PC-9 (cell line): ENCODE data around the gene AUH. TPM values are rescaled to one million over a fixed set of nuclear protein-coding genes. Genes with fewer than 3 reads are reported as not detected.

Experiments used
- BruUV-seq: library from RNA; stranded (reverse); fragments of 400-500 nt; replicated peaks from 2 replicates; lab custom pipeline; 2021; lab: Mats Ljungman, UMichigan
- CTCF ChIA-PET: fragments of 300-600 bp; sonication (Branson Sonifier 250); formaldehyde crosslinking; loops from one replicate; lab custom pipeline; 2022; ENCODE audit warnings: antibody characterized with exemption; lab: Charles Lee
- POLR2A ChIA-PET: fragments of 300-600 bp; sonication (Branson Sonifier 250); formaldehyde crosslinking; loops from one replicate; lab custom pipeline; 2022; ENCODE audit warnings: antibody characterized with exemption; ENCODE audit not compliant: unreplicated experiment; lab: Charles Lee
- DNase-seq, 2 experiments: peaks; one replicate each; pipeline versions ENCODE4 v3.0.0 to v3.0.0-alpha.2; 2015 to 2022; ENCODE audit warnings: mixed read lengths in 1 of 2
- H2AFZ ChIP-seq: fragments of 200-600 bp; sonication (generic); 2 replicates; pipeline ENCODE4 v1.8.1; 2017; ENCODE audit warnings: antibody characterized with exemption
- H3F3A ChIP-seq: fragments of 200-600 bp; sonication (generic); 2 replicates; pipeline ENCODE4 v1.8.1; 2017; ENCODE audit warnings: antibody characterized with exemption, mild to moderate bottlenecking, low read depth; ENCODE audit not compliant: insufficient read depth
- H3K27ac ChIP-seq: fragments of 200-600 bp; sonication (generic); 2 replicates; pipeline ENCODE4 v1.6.1; 2016; ENCODE audit warnings: mixed run types
- H3K27me3 ChIP-seq: fragments of 200-600 bp; sonication (generic); 2 replicates; pipeline ENCODE4 v1.6.1; 2016; ENCODE audit warnings: low read depth, mixed run types; ENCODE audit not compliant: insufficient read depth
- H3K36me3 ChIP-seq: fragments of 200-600 bp; sonication (generic); 2 replicates; pipeline ENCODE4 v1.6.1; 2016; ENCODE audit warnings: low read depth, mixed run types
- H3K4me1 ChIP-seq: fragments of 200-600 bp; sonication (generic); replicated peaks from 2 replicates; pipeline ENCODE4 v1.6.1; 2016; ENCODE audit warnings: mixed run types; ENCODE audit not compliant: insufficient read depth
- H3K4me2 ChIP-seq: fragments of 200-600 bp; sonication (generic); 2 replicates; pipeline ENCODE4 v1.6.1; 2017; ENCODE audit warnings: mixed run types
- H3K4me3 ChIP-seq: fragments of 200-600 bp; sonication (generic); 2 replicates; pipeline ENCODE4 v1.6.1; 2016; ENCODE audit warnings: mixed run types
- H3K79me2 ChIP-seq: fragments of 200-600 bp; sonication (generic); 2 replicates; pipeline ENCODE4 v1.6.1; 2017; ENCODE audit warnings: low read depth, mixed run types
- H3K9me2 ChIP-seq: fragments of 200-600 bp; sonication (generic); 2 replicates; pipeline ENCODE4 v1.8.1; 2017; ENCODE audit warnings: mild to moderate bottlenecking; ENCODE audit not compliant: insufficient read depth
- H3K9me3 ChIP-seq: fragments of 200-600 bp; sonication (generic); 2 replicates; pipeline ENCODE4 v1.8.1; 2016; ENCODE audit warnings: low read depth; ENCODE audit not compliant: insufficient read depth
- H4K20me1 ChIP-seq: fragments of 200-600 bp; sonication (generic); 2 replicates; pipeline ENCODE4 v1.8.1; 2017; ENCODE audit not compliant: insufficient read depth
- EZH2 ChIP-seq: fragments of 200-600 bp; sonication (generic); IDR thresholded peaks from 2 replicates; pipeline ENCODE4 v1.8.0; 2017; ENCODE audit warnings: antibody characterized with exemption, low read depth
- intact Hi-C: fragments of 100-400 bp; cut with micrococcal nuclease; formaldehyde crosslinking; loops from one replicate; pipeline ENCODE4 v1.10.0; 2022; ENCODE audit not compliant: unreplicated experiment
- total RNA-seq: library from RNA; stranded (reverse); gene quantifications from 2 replicates; pipeline ENCODE4 v1.2.3, GENCODE V29; 2021
- TF ChIP-seq, protein P1 (sequence below): fragments of 200-600 bp; sonication (generic); conservative IDR thresholded peaks from 2 replicates; pipeline ENCODE4 v1.6.1; 2017; ENCODE audit warnings: mixed run types, antibody characterized with exemption, mild to moderate bottlenecking, moderate library complexity

Gene AUH
- total RNA-seq, 1 experiment from 2014 or later: 24.9 TPM

DNA sequence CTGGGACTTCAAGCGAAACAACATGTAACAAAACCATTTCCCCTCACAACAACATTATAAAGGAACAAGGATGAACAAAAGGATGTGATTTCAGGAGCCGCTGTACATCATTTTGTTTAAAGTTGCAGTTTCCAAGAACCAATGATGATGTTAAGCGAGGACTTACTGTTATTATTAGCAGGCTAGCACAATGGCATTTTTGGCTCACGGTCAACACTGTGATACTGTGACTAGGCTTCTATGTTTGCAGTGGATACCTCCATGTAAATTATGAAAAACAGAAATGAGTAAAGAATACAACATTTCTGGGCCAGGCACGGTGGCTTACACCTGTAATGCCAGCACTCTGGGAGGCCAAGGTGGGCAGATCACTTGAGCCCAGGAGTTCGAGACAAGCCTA lies 113.0 kb downstream of the AUH start:
- CTCF ChIA-PET: no interaction called here
- intact Hi-C loops: no loop called here
- H3F3A ChIP-seq: peaks cover 4% of the 10 kb centered on the region; the same call in 1 of the 2 replicates

DNA sequence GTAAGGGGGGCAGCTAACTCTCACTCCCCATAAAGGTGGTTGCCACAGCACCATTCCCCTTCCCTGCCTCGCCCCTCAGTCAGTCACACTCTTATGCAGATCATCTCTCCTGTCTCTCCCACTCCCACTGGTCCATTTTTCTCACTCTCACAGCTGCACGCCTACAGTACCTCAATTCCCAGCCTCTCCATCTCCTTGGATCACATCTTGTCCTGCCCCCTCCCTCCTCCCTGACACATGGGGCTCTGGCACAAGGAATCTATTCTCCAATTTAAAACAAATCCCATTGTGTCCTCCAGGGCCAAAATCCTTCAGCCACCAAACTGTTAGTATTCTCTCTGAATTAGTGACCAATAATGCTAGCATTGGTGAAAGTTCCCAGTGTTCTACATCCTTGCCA lies 114.4 kb downstream of the AUH start:
- Histone ChIP-seq H3K9me3 (no peaks in the 10 kb centered on the region), H3K27me3 (no peaks in the 10 kb centered on the region), H2AFZ (no peak overlapping the region), H3K4me2 (no peak overlapping the region), H3K4me1 (peaks cover 15% of the 10 kb centered on the region), H3K4me3 (no peak overlapping the region), H4K20me1 (no peaks in the 10 kb centered on the region), H3K9me2 (no peaks in the 10 kb centered on the region), H3K36me3 (no peaks in the 10 kb centered on the region), H3F3A (peaks cover 4% of the 10 kb centered on the region; the same call in 1 of the 2 replicates), H3K27ac (no peak overlapping the region), H3K79me2 (no peaks in the 10 kb centered on the region)
- DNase-seq: no peak
- no TSS peak for BruUV-seq
- ChIA-PET CTCF (no interaction called here), POLR2A (no interaction called here)
- intact Hi-C loops: no loop called here
- TF ChIP-seq EZH2: no peak
- TF ChIP-seq, protein P1, sequence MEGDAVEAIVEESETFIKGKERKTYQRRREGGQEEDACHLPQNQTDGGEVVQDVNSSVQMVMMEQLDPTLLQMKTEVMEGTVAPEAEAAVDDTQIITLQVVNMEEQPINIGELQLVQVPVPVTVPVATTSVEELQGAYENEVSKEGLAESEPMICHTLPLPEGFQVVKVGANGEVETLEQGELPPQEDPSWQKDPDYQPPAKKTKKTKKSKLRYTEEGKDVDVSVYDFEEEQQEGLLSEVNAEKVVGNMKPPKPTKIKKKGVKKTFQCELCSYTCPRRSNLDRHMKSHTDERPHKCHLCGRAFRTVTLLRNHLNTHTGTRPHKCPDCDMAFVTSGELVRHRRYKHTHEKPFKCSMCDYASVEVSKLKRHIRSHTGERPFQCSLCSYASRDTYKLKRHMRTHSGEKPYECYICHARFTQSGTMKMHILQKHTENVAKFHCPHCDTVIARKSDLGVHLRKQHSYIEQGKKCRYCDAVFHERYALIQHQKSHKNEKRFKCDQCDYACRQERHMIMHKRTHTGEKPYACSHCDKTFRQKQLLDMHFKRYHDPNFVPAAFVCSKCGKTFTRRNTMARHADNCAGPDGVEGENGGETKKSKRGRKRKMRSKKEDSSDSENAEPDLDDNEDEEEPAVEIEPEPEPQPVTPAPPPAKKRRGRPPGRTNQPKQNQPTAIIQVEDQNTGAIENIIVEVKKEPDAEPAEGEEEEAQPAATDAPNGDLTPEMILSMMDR: no peak

More for the DNA sequence above, 113.0 kb downstream of the AUH start:
- Histone ChIP-seq H3K36me3 (no peaks in the 10 kb centered on the region), H3K79me2 (no peaks in the 10 kb centered on the region), H3K4me2 (no peak overlapping the region), H3K4me3 (no peak overlapping the region), H3K9me2 (no peaks in the 10 kb centered on the region), H3K4me1 (peaks cover 15% of the 10 kb centered on the region), H3K9me3 (no peaks in the 10 kb centered on the region), H3K27me3 (no peaks in the 10 kb centered on the region), H2AFZ (no peak overlapping the region), H3K27ac (no peak overlapping the region), H4K20me1 (no peaks in the 10 kb centered on the region)
- POLR2A ChIA-PET: no interaction called here
- BruUV-seq: no TSS peak
- DNase-seq: no peak
- TF ChIP-seq EZH2: no peak

DNA sequence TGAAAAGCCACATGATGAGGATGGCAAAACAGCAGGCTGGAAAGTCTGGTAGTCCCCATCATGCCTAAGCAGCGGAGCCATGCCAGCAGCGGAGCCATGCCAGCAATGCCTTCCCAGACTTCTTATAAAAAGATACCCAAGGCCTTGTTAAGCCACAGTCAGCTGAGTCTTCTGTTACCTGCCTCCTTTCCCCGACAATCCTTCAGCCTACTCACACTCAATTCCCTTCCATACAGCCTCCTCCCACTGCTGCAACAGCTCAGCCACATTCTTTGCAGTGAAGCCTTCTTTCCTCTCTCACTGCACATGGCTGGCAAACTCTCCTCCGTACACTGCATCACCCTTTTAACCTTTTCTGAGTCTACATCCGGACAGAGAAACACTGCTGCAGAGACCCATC lies 114.9 kb downstream of the AUH start:
- TF ChIP-seq EZH2: no peak
- TF ChIP-seq, protein P1: no peak
- Histone ChIP-seq H3K4me2 (no peak overlapping the region), H3K4me3 (no peak overlapping the region), H3K4me1 (peaks cover 15% of the 10 kb centered on the region), H3K27me3 (no peaks in the 10 kb centered on the region), H3F3A (peaks cover 4% of the 10 kb centered on the region; the same call in 1 of the 2 replicates), H4K20me1 (no peaks in the 10 kb centered on the region), H2AFZ (no peak overlapping the region), H3K27ac (no peak overlapping the region), H3K79me2 (no peaks in the 10 kb centered on the region), H3K36me3 (no peaks in the 10 kb centered on the region), H3K9me3 (no peaks in the 10 kb centered on the region), H3K9me2 (no peaks in the 10 kb centered on the region)
- no TSS peak for BruUV-seq
- CTCF ChIA-PET: no interaction called here
- intact Hi-C loops: no loop called here
- no peak for DNase-seq
- POLR2A ChIA-PET: no interaction called here
